Stimulated activated CD8-positive, alpha-beta memory T cell treated with anti-CD3 and anti-CD28 coated beads, Interleukin-4, amount 100 ng/mL, for 4 hours (primary cell): Measurements from ENCODE around the gene GPR84.

Source experiments
- DNase-seq, 2 donors: peaks; one replicate each; pipeline ENCODE4 v3.0.0-alpha.2; 2020; ENCODE audit warnings: low read depth in 2 of 2, low spot score in 1 of 2

GPR84 gene

DNA sequence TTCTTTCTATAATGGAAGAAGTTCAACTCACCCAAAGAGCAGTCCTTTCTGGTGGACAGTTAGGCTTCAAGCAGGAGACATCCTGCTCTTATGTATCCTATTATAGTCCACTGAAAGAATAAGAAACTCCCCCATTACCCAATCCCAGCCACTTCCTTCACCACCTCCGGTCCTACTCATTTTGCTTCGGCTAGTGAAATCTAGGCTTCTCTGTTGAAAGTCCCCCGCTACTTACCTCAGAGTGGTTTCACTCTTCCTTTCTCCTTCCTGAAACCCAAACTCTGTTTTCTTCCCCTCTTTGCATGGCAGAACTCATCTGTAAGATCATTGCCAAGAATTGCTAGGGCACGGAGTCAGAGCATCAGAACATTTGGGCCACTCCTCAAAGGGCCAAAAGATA lies at the start of gene GPR84:
TSS of gene GPR84 (minus strand) at position 74 of the 400 bp plus-strand sequence. CDS start 635 bp downstream, outside the sequence.
- DNase-seq = no peak

DNA sequence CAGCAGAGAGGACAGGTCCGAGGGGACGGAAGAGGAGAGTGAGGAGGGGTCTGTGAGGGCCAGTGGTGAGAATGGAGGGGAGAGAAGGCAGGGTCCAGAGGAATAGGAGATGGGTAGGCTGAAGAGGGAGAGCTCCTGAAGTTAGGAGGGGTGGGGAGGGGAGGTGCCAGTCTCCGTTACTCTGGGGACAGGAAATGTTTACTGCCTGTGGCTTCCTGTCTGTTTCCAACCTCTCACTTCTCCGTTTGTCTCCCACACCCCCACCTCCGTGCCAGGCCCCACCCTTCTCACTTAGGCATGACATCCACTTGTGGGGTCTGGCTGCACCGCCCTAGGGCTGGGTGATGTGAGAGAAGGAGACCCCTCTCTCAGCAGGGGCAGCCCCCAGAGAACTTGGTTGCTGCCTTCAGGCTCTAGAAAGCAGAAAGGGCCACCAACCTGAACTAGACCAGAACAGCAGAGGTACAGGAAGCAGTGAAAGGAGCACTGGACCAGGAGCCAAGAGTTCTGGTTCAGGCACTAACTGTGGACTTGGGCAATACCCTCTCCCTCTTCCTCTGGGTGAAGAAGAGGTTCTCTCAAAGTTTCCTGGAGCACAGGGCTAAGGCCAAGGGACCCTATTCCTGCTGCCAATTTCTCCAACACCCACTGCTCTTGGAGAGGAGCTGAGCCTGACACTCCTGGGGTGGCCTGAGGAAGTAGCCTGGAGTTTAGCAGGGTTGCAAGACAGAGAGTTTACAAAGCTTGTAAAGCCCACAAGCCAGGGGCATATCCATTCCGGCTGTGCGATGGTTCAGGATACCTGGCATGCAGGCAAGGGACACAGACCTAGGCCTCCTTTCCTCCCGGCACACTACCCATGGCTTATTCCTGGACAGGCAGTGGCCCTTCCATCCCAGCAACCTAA lies 49.3 kb upstream of the GPR84 start:
- peak; percentile 47 to 69 for DNase-seq

DNA sequence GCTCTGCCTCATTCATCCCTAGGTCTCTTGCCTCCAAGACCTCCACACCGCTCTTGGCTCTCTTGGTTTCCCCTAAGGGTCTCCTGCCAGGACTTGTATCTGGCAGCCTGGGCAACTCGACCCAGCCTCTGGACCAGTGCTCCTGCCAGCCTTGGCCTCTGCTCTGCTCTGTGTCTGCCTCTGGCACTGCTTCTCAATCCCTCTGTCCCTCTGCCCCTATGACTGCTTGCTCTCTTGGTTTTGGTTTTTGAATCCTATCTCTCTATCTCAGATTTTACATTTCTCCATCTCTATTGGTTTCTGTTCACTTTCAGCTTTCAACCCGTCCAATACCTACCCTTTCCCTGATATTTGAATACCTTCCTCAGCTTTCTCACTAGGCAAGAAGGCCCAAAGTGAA lies 48.5 kb upstream of the GPR84 start:
- DNase-seq = no peak

DNA sequence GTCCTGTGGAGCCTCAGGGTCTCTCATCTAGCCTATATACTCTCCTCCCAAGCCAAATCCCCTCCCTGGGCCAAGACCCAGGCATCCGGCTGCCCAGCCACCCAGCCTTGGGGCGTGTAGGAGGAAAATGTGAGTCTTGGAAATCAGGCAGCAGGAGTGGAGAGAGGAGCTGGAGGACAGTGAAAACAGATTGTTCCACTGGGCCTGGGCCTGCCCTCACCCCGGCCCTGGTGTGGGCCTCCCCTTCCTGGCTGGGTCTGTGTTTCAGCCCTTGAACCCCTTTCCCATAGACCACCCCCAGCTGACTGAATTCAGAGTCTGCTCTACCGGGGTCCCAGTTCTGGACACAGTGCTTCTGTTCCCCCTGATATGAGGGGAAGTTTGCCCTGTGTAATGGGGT lies 48.1 kb upstream of the GPR84 start:
- no peak for DNase-seq

DNA sequence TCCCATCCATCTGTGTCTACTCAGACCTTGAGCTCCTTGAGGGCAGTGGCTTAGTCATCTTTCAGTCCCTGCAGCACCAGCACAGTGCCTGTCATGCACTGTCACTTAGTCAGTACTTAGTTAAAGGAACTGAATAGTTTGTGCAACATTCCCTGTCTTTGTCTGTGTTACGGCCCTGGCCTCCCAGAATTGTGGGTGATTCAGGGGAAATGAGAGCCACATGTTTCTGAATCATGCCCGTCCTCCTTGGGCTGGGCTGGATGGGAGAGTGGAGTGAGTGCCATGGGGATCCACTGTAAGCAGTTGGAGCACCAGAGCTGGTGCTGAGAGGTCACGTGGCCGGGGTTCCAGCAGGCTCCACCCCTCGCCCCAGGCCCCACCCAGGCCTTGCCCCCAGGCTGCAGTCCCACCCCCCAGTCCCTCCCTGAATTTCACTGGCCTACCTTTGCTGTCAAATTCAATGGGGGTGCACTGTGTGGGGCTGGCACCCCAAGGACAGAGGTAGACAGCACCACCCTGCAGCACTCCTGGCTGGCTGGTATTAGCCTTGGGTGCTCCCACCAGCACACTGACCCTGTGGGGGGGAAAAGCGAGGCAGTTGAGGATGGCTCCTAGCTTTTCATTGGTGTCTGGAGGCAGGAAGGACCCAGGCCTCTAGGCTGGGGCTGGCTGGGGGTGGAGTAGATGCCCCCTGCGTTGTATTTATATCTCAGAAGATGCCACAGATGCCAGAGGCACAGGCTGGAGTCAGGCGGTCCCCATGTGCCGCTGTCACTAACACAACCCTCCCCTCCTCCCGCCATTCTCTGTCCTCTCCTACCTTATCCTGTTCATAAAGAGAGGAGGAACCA lies 47.3 kb upstream of the GPR84 start:
- no peak for DNase-seq

DNA sequence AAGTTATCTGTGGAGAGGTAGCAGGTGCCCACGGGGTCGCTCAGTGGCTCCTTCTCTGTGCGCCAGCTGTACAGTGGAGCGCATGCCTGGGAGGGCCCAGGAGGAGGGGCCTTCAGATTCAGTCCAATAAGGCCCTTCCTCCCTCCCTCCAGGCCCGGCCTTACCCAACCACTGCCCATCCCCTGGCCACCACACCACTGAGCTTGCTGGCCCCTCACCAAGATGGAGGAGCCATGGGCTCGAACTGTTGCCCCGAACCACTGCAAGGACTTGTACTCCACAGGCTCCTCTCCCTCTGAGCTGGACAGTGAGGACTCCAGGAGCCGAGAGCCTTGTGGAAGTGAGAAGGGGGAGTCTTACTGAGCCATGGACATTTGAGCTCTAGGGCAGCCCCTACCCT lies 45.0 kb upstream of the GPR84 start:
- DNase-seq = no peak

DNA sequence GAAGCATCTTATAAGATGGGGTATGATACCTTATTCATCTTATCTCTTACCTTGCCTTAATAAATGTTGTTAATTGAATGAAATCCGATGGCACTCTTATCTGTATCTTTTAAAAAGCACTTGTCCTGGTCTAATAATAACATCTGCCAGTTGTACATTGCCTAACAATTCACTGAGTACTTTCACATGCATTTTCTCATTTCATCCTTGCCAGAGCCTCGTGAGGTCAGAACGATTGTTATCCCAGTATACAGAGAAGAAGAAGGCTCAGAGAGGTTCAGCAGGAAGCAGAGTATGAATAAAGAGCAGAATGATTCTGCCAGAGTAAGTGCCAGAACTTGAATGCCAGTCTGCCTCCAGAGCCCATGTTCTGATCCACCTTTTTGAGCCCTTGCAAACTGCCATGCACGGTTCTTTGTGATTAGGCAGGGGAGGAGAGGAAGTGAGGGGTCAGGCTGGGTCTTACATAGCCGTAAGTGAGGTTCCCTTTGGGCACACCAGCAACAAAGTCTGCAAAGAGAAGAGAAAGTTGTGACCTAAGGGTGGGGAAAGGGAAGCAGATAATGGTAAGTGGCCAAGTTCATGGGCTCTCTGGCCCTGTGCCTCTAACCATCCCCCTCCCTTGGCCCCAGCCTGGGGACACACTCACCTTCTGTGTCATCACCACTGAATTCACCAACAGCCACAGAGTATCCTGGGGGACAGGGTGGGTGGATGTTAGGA lies 43.1 kb upstream of the GPR84 start:
- DNase-seq = no peak

DNA sequence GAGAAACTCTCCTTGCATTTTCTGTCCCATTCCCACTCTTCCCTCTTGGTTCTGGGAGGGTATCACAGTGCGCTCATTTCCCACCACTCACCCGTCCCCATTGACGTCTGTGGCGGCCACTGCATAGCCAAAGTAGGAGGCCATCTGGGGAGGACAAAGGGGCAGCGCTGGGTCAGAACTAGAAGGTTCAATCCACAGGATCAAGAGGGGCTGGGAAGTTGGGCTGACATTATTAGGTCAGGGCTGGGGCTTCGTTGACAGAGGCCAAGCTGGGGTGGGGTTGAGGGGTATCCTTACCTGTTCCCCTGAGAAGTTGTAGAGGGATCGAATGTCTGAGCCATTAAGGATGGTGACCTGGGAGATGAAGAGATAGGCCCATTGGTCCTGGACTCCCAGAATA lies 41.3 kb upstream of the GPR84 start:
- no peak for DNase-seq

DNA sequence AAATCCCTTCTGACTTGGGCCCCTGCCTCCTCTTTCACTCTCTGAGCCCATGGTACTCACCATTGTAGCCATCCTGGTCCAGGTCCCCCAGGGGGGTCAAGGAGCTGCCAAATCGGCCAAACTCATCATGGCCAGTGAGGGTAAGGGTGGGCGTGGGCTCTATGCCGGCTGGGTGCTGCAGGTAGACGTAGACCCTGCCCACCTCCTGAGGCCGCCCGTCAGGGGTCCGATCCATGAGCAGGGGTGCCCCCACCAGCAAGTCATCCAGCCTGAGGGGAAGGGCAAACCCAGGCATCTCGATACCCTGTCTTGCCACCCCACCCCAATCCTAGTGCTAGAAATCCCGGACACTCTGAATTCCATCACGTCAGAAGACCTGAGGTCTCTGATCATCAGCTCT lies 40.8 kb upstream of the GPR84 start:
- no peak for DNase-seq

DNA sequence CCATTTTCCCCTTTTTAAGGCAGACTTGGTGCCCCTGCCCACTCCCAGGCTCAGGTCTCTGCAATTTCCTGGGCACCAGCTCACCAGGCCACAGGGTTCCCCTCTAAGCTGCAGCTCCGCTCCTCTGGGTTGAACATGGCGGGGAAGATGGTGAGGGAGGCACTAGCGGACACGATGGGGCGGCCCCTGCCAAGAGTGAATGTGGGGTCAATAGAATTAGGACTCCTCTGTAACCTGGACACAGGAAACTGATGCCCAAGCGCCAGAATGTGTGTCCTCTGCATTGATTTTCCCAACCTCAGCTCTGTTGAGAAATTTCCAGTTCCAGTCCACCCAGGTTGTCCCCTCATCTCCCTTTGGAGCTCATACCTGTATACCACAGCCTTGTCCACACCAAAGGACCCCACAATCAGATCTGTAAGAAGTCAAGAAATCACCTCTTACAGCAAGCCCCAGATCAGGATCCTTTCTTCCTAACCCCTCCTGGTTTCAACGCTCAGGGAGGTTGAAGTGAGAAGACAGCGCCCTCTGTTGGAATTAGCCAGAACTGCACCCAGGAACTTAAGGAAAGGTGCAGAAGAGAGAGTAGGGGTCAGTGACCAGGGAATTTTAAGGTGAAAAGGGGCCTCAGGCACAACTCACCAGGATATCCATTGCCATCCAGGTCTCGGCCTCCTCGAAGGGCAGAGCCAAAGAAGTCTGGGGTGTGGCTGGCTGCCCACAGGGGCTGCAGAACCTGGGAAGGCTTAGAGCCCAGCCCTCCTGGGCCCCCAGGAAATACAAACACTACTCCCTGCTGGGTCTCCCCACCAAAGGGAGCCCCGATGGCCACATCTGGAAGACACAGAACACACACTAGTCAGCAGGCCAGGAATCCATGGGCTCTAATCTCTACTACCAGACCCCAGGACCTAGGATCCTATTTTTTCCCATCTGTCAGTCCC lies 40.0 kb upstream of the GPR84 start:
- peak in 1 of 2 donors; percentile 52 for DNase-seq

DNA sequence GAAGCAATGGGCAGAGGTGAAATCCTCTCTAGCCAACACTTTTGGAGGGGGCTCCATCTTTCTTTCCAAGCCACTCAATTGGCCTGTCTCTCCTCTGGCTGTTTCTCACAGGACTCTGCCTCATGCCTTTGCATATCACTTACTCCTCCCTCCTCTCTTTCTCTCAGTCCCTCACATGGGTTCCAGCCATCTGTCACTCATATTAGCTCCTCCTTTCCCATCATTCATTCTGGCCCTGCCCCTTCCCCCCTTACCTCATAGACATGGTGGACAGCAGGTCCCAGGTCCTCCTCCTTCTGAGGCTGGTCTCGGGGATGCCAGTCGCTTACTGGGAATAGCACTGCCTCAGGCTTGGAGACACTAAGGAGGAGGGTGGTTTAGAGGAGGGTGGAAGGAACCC lies 36.8 kb upstream of the GPR84 start:
- no peak for DNase-seq

DNA sequence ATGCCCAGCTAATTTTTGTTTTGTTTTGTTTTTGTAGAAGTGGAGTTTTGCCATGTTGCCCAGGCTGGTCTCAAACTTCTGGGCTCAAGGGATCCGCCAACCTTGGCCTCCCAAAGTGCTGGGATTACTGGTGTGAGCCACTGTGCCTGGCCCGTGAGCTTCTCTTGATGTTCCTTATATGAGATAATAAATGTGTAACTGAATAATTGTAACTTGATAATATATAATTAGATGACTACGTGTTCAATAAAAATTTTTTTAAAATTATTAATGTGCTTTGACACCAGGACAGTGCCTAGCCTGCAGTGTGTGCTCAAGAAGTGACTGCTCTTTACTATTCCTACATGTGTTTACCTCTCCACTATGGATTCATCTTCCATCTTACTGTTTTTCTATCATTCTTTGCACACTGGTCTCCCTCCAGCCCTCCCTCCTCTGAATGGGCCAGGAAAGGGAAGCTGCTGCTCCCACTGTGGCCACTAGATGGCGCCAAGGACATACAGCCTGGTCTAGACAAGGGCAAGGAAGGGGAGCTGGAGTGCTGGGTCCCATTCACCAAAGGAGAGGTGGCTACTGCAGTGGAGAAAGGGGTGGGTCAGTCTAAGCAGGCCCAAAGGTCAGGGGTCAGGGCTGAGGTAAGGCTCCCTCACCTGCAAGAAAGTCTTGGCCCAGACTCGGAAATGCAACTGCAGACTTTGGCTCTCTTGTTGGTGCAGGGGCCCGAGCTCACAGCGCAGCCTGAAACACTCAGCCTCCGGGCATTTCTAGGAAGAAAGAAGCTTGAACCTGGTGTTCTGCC lies 34.9 kb upstream of the GPR84 start:
- DNase-seq = peak; percentile 63 to 89

DNA sequence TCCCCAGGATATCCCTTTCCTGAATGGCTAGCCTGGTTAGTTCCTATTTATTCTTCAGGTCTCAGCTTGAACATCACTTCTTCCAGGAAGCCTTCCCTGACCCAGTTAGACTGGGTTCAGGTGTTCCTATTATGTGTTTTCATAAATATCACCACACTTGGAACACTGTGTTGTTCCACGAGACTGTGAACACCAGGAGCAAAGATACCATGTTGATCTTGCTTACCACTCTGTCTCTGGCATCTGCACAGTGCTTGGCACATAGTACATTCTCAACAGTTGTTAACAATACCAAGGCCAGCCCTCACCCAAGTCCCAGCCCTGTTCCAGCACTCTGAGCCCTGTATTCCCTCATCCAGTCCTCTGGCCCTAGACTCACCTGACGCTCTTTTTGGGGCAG lies 33.9 kb upstream of the GPR84 start:
- DNase-seq = no peak

DNA sequence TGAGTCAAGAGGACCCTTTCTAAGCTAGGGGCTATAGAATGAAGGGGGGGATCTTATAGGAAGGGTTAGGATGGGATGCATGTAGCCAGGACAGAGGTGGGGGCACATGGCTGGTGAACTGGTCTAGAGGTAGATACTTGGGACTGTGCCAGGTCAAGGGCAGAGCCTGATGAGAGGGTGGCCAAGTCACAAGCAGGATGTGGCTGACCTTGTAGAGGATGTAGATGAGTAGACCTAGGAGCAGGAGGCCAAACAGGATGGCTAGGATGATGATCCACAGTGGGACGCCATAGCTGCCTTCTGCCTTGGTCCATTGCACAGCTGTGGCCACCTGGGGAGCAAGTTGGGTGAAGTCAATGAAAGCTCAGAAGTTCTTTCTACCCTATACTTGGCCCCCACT lies 32.9 kb upstream of the GPR84 start:
- no peak for DNase-seq

DNA sequence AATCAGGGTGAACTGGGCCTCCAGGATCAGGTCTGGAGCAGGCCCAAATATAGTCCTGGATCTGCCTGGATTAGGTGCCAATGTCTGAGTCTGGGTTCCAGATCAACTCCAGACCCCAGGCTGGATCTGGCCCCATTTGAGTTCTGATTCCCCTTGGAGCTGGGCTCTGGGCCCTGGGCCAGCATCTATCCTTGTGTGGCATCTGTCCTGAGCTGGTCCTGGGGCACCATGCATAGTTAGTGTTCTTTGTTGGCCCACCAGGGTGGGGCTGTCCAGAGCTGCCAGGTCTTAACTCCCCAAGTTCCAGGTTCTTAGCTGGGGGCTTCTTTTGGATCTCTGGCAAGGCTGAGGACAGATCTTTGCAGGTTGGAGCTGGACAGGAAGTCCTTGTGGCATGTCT lies 31.3 kb upstream of the GPR84 start:
- no peak for DNase-seq

DNA sequence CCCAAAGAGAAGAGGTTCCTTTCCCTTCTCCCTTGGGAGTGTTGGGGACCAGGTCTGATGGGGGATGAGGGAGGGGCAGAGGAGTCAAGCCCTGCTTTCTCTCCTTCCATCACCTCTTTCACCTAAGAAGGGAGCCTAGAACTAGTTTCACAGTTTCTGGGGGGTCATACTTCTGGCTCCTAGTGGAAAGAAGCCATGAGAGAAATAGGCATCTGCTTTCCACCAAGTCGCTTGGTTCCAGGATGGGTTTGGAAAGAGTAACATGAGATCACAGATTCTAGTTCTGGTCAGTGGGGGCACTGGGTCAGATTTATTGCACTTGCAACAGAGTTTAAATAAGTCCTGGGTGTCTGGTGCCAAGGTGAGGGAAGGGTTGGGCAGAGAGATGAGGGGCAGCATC lies 30.7 kb upstream of the GPR84 start:
- no peak for DNase-seq

DNA sequence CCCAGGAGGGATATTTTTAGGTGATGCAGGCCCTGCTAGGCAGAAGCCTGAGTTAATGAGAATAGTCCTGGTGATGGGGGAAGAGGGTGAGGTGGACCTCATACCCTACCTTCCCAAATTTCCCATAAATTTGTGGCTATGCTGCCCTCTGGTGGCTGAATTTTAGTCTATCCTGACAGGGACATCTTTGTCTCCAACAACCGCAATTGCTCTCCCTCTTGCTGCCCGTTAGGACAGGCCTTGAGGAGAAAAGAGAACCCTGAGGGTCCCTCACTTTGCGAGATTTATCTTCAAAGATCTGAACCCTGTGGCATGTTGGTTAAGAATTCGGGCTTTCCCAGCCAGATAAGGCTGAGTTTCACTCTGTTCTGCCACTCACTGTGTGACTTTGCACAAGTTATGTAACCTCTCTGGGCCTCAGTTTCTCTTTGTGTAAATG lies 30.0 kb upstream of the GPR84 start:
- peak in 1 of 2 donors; percentile 28 for DNase-seq

DNA sequence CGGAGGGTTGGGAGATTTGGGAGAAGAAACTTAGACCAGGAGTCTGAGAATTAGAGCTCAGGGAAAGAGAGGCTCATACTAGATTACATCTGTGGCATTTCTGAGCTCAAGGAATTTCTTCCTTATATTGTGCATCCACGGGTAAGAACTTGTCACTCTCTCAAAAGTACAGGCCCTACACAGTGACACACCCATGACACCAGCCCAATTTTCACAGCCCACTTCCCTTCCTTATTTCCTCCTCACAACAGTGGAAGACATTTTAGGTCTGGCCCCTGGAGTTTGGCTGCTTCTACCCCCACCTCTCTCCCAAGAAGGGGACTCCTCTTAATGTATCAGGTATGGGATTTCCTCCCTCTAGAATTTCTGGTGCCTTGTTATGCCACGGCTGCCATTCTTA lies 29.5 kb upstream of the GPR84 start:
- DNase-seq = no peak

DNA sequence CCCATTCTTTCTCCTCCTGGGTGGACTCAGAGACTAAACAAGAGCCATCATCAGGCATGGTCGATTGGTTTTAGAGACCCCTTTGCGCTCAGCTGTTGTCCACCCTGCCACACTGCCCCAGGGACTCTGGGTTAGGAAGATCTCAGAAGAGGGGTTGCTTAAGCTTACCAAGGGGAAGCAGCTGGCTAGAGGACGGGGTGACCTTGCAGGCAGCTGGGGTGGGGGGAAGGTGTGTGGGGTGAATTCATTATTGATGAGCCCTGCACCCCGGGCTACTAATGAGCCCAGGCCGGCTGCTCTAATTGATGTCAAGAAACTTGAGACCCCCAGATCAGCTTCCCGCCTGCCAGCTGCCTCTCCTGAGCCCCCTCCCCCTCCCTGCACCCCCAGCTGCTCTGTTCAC lies 28.9 kb upstream of the GPR84 start:
- DNase-seq = no peak
